OCI-M2 (cell line): ENCODE results near the gene TAF13.
A peak's percentile ranks its signal among the peaks of the same experiment; 100 is the strongest.
"Not testable (repeated sequence)": the region's sequence is repeated elsewhere in the genome, so short reads cannot be mapped to it uniquely, and the experiment has no call there.

Experiments used
- DNase-seq: peaks from one replicate; lab custom pipeline; 2025; ENCODE audit not compliant: unreplicated experiment; lab: John Stamatoyannopoulos, UW

TAF13 gene

GRCh38 chr1:109091839-109092193 is 16.0 kb upstream of the TAF13 start:
- DNase-seq, result no peak

GRCh38 chr1:109091078-109091838 is 15.5 kb upstream of the TAF13 start:
- DNase-seq, result no peak

DNA sequence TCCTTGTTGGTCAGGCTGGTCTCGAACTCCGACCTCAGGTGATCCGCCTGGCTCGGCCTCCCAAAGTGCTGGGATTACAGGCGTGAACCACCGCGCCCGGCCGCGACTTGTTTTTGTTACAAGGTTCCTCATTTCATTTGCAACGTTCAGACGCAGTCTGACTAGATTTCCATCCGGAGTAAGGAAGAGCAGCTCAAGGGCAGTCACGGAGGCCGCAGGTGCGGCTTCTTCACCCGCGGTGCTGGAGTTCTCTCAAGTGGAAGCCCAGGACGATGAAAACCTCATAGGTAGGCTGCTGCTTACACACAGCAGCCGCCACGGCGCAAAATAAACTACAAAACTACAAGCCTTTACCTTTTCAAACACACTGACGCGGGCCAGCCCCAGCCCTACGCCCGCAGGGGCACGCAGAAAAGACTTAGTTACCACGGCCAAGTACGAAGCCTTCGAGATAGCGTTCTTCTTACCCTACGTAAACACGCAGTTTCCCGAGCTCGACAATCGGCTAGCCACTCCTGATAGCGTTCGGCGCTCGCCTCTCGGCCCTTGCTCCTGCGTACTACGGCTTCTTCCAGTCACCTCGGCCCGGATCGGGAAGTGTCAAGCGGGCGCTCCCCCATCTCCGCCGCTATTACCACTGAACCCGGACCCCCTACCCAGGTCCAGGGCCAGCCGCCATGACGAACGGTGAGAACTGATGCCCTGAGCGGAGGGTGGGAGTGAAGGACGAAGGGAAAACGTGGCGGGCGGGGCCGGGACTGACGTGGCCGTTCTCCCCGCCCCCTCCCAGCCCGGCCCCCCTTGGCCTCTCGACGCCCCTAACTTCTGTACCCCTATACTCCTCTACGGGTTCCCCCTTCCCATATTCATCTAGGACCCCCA is 14.6 kb upstream of the TAF13 start, which contains the start of gene TMEM167B:
Gene TMEM167B (plus strand): TSS at position 569 of the 882 bp plus-strand sequence. CDS start 109 bp downstream, at position 678.
- DNase-seq, result peak; percentile 80

DNA sequence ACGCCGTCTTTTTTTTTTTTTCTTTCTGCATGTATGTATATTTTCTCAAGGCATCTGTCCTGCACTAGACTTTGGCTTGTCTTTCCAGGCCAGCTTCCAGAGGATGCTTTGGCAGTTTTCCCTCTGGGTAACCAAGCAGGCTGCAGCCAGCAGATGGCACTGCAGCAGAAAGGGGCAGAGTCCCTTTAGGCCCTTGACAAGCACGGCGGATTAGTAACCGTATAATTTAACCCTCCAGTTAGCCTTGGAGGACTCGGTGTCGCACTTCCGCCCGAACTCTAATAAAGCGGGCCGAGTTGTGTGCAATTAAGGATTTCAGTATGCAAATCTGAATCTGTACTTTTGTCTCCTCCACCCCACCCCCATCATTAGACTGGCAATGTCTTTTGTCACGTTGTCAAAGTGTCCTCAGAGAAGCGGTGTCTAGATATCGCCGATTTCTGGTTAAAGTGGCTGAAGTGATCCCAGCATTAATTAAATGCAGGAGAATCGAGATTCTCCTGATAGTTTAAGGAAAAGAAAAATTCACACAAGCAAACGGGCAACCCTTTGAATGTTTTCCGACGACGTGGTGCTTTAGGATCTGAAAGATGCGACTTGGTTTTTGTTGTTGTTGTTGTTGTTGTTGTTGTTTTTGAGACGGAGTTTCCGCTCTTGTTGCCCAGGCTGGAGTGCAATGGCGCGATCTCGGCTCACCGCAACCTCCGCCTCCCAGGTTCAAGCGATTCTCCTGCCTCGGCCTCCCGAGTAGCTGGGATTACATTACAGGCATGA is 13.6 kb upstream of the TAF13 start:
- peak; percentile 20 for DNase-seq

GRCh38 chr1:109084563-109085517 is 9.0 kb upstream of the TAF13 start:
- no peak for DNase-seq

- no peak for DNase-seq
Measured at GRCh38 chr1:109083923-109084322, 8.1 kb upstream of the TAF13 start.

DNA sequence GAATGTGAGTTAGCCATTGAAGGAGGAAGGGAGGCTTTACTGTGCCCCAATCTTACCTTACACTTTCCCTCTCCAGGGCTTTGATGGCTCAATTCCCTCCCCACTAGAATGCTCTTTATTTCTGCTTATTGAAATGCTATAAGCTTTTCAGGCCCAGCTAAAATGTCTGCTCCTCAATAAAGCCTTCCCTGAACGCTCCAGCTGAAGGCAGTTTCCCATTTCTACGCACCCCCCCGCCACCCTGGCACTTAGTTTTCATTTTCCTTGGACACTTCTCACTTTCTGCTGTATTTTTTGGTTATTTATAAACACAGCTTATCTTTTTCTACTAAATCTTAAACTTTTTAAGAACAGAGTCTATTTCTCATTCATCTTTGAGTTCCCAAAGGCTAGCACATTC is 7.7 kb upstream of the TAF13 start:
- no peak for DNase-seq

GRCh38 chr1:109080441-109081082 is 4.8 kb upstream of the TAF13 start:
- DNase-seq, result no peak

GRCh38 chr1:109079240-109079622 is 3.4 kb upstream of the TAF13 start:
- no peak for DNase-seq

GRCh38 chr1:109078317-109078716 is 2.5 kb upstream of the TAF13 start:
- no peak for DNase-seq

DNA sequence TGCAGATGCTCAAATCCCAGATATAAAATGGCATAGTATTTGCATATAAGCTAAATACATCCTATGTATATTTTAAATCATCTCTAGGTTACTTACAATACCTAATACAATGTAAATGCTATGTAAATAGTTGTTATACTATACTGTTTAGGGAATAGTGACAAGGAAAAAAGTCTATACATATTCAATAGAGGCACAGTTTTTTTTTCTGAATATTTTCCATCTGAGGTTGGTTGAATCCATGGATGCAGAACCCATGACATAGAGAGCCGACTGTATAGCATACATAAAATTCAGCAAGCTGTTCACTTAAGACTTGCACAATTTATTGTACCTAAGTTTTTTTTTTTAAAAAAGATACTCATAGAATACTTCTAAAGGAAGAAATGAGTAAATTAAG is 6.5 kb downstream of the TAF13 start:
- no peak for DNase-seq

DNA sequence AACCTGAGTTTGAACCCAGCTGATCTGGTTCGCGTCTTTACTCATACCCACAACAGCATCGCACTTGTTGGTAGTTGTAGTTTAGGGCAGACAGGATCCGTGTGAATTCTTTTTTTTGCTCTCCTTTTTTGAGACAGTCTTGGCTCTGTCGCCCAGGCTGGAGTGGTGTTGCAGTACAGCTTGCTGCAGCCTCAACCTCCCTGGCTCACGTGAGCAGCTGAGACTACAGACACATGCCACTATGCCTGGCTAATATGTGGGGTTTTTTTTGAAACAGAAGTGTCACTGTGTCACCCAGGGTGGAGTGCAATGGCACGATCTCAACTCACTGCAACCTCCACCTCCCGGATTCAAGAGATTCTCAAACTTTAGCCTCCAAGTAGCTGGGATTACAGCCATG is 7.9 kb downstream of the TAF13 start:
- DNase-seq, result no peak

DNA sequence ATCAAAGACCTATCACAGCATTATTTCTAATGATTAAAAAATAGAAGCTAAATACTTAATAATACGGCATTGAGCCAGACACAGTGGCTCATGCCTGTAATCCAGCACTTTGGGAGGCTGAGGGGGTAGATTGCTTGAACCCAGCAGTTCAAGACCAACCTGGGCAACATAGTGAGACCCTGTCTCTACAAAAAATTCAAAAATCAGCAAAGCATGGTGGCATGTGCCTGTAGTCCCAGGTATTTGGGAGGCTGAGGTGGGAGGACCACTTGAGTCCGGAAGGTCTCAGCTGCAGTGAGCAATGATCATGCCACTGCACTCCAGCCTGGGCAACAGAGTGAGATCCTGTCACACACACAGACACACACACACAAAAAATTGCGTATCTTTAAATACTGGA is 10.7 kb downstream of the TAF13 start:
- DNase-seq, result no peak

DNA sequence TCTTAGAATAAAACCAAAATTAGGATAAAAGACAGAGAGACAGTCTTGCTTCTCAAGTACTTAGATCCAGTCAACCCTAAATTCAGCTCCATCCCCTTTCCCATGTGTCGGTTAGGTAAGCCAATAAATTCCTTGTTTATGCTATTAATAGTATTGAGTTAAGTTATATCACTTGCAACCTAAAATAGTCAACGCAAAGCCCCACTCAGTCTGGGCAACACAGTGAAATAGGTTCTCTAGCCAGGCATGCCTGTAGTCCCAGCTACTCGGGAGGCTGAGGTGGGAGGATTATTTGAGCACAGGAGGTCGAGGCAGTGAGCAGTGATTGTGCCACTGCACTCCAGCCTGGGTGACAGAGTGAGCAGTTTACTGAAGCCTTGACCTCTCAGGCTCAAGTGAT is 14.6 kb downstream of the TAF13 start:
- no peak for DNase-seq

- no peak for DNase-seq
Measured at GRCh38 chr1:109060707-109061106, 15.1 kb downstream of the TAF13 start.

GRCh38 chr1:109059026-109059425 is 16.8 kb downstream of the TAF13 start:
- no peak for DNase-seq

DNA sequence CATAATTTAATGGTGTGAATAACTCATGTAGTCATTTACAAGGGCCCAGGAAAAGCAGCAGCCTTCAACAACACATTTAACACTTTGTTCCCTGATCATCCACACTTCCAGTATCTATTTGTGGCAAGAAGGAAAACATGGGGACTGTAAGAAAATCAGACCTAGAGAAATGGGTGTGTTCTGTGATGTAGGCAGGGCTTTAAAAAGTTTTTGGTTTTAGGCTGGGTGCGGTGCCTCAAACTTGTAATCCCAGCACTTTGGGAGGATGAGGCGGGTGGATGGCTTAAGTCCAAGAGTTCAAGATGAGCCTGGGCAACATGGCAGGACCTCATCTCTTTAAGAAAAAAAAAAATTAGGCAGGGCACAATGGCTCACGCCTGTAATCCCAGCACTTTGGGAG is 19.7 kb downstream of the TAF13 start:
- DNase-seq, result no peak

DNA sequence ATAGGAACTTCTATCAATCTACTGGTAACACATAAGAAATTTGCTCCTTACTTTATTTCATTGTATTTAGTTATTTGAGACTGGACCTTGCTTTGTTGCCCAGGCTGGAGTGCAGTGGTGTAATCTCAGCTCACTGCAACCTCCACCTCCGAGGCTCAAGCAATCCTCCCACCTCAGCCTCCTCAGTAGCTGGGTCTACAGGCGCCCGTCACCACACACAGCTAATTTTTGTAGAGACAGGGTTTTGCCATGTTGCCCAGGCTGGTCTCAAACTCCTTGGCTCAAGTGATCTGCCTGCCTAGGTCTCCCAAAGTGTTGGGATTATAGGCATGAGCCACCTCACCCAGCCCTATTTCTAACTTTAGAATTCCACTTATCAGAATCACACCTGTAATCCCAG is 23.7 kb downstream of the TAF13 start:
- not testable (repeated sequence) for DNase-seq

DNA sequence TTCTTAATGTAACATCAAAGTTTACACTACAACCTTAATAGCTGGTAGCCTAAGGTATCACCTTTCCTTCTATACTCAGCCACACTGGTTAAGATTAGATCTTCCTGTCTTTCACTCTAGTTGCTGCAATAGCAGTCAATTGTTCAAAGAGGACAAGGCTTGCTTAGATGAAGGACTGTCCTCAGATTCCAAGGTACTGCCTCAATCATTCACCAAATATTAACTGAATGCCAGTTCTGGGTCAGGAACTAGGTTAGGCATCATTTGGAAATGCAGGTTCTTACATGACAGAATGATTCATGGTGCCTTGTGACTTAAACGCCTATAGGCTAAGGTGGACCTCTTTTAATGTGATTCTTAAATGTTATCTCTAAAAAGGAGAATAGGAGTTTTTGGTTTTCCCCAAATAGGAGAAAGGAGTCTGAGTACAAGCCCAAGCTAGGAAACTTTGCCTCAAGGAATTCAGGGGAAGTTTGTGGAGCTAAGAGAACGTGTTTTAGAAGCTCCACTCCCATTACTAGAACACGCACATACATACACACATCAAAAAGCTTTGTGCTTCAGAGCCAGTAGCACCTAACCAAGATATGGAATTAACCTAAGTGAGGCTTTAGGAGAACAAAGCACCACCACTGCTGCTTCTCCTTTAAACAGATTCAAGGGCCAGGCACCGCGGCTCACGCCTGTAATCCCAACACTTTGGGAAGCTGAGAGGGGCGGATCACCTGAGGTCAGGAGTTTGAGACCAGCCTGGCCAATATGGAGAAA is 25.4 kb downstream of the TAF13 start:
- no peak for DNase-seq
